ENCODE data around the gene TMEM120B.

Gene TMEM120B

DNA sequence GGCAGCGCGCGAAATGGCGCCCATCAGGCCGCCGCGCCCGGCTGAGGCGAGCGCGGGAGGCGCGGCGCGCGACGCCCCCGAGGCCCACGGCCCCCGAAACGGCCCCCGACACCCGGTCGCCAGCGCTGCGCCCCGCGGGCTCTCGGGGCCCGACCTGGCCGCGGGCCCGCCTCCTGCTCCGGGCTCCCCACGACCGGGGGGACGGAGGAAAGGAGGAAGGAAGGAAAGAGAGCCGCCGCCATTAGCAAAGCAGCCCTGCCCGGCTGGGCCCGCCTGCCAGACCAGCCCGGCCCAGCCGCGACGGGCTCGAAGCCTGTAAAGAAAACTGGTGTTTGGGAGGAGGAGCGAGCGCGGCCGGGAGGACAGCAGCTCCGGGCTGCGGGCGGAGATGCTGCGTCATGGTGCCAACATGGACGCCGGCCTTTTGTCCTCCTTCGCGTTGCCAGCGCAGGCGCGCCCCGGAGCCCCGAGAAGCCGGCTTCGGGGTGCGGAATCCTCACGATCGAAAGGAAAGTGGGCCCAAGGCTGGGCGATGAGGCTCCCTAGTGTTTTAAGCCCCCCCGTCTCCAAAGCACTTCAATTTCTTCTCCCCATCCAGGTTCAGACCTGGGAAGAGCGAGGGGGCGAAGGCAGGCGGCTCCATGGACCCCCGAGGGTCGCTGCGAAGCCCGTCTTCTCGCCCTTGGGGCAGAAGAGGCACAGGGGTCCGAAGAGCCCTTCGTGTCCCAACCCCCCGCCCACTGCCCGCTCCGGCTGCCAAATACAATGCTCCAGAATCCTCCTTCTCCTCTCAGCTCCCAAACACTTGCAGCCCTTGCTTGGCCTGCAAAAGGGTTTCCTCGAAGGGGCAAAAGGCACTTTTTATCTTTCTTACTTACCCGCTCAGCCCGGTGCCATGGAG is 88.4 kb downstream of the TMEM120B start (continued):
- no peak for TF ChIP-seq ATF2 (tag by site-specific recombination; IDR thresholded peaks at IDR 0.05; ENCODE audit: low read depth)
- TF ChIP-seq ZNF26 (tag by site-specific recombination; IDR thresholded peaks at IDR 0.05): no peak
- TF ChIP-seq ZNF157 (tag by site-specific recombination; IDR thresholded peaks at IDR 0.05): no peak
- no peak; the same call in 1 of the 2 replicates for TF ChIP-seq ZNF501 (tag by site-specific recombination; IDR thresholded peaks at IDR 0.05)
- TF ChIP-seq ZNF311 (tag by site-specific recombination; IDR thresholded peaks at IDR 0.05; ENCODE audit: borderline replicate concordance): no peak
- no peak for TF ChIP-seq KLF9 (tag by site-specific recombination; IDR thresholded peaks at IDR 0.05; ENCODE audit: low read depth)
- peak; percentile 25; the same call in 1 of the 2 replicates for TF ChIP-seq KLF16 (tag by site-specific recombination; IDR thresholded peaks at IDR 0.05)
- TF ChIP-seq, protein P1, sequence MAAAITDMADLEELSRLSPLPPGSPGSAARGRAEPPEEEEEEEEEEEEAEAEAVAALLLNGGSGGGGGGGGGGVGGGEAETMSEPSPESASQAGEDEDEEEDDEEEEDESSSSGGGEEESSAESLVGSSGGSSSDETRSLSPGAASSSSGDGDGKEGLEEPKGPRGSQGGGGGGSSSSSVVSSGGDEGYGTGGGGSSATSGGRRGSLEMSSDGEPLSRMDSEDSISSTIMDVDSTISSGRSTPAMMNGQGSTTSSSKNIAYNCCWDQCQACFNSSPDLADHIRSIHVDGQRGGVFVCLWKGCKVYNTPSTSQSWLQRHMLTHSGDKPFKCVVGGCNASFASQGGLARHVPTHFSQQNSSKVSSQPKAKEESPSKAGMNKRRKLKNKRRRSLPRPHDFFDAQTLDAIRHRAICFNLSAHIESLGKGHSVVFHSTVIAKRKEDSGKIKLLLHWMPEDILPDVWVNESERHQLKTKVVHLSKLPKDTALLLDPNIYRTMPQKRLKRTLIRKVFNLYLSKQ (tag by site-specific recombination; IDR thresholded peaks at IDR 0.05; ENCODE audit: borderline replicate concordance): no peak
- peak; percentile 87 for TF ChIP-seq YY1 (tag by site-specific recombination; IDR thresholded peaks at IDR 0.05)
- TF ChIP-seq EGR2 (tag by site-specific recombination; IDR thresholded peaks at IDR 0.05; ENCODE audit: low read depth): peak; percentile 13; the same call in 1 of the 2 replicates
- no peak for TF ChIP-seq RBAK (tag by site-specific recombination; IDR thresholded peaks at IDR 0.05)
- no peak for TF ChIP-seq TCF7L2 (IDR thresholded peaks at IDR 0.05; ENCODE audit: borderline replicate concordance, low read depth, low read length)
- peak; percentile 8; the same call in 1 of the 2 replicates for TF ChIP-seq ZNF513 (tag by site-specific recombination; IDR thresholded peaks at IDR 0.05)
- peak; percentile 59; the same call in 1 of the 2 replicates for TF ChIP-seq GLI4 (tag by site-specific recombination; IDR thresholded peaks at IDR 0.05)
- TF ChIP-seq ZSCAN23 (tag by site-specific recombination; IDR thresholded peaks at IDR 0.05): peak; percentile 54; the same call in 1 of the 2 replicates
- TF ChIP-seq, protein P2, sequence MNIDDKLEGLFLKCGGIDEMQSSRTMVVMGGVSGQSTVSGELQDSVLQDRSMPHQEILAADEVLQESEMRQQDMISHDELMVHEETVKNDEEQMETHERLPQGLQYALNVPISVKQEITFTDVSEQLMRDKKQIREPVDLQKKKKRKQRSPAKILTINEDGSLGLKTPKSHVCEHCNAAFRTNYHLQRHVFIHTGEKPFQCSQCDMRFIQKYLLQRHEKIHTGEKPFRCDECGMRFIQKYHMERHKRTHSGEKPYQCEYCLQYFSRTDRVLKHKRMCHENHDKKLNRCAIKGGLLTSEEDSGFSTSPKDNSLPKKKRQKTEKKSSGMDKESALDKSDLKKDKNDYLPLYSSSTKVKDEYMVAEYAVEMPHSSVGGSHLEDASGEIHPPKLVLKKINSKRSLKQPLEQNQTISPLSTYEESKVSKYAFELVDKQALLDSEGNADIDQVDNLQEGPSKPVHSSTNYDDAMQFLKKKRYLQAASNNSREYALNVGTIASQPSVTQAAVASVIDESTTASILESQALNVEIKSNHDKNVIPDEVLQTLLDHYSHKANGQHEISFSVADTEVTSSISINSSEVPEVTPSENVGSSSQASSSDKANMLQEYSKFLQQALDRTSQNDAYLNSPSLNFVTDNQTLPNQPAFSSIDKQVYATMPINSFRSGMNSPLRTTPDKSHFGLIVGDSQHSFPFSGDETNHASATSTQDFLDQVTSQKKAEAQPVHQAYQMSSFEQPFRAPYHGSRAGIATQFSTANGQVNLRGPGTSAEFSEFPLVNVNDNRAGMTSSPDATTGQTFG (tag by site-specific recombination; IDR thresholded peaks at IDR 0.05; ENCODE audit: borderline replicate concordance): no peak
- TF ChIP-seq MEIS1 (CRISPR knock-in tag; IDR thresholded peaks at IDR 0.05; ENCODE audit: borderline replicate concordance): no peak
- TF ChIP-seq HOXD13 (CRISPR knock-in tag; IDR thresholded peaks at IDR 0.05; ENCODE audit: borderline replicate concordance): no peak
- TF ChIP-seq, protein P3, sequence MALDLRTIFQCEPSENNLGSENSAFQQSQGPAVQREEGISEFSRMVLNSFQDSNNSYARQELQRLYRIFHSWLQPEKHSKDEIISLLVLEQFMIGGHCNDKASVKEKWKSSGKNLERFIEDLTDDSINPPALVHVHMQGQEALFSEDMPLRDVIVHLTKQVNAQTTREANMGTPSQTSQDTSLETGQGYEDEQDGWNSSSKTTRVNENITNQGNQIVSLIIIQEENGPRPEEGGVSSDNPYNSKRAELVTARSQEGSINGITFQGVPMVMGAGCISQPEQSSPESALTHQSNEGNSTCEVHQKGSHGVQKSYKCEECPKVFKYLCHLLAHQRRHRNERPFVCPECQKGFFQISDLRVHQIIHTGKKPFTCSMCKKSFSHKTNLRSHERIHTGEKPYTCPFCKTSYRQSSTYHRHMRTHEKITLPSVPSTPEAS (tag by site-specific recombination; IDR thresholded peaks at IDR 0.05): no peak
- TF ChIP-seq, protein P4, sequence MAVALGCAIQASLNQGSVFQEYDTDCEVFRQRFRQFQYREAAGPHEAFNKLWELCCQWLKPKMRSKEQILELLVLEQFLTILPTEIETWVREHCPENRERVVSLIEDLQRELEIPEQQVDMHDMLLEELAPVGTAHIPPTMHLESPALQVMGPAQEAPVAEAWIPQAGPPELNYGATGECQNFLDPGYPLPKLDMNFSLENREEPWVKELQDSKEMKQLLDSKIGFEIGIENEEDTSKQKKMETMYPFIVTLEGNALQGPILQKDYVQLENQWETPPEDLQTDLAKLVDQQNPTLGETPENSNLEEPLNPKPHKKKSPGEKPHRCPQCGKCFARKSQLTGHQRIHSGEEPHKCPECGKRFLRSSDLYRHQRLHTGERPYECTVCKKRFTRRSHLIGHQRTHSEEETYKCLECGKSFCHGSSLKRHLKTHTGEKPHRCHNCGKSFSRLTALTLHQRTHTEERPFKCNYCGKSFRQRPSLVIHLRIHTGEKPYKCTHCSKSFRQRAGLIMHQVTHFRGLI (tag by site-specific recombination; IDR thresholded peaks at IDR 0.05): peak; percentile 43; the same call in 1 of the 2 replicates
- no peak for TF ChIP-seq REPIN1 (tag by site-specific recombination; IDR thresholded peaks at IDR 0.05; ENCODE audit: low read depth)
- peak; percentile 53; the same call in 1 of the 2 replicates for TF ChIP-seq ZNF660 (tag by site-specific recombination; IDR thresholded peaks at IDR 0.05)
- peak; percentile 78 for TF ChIP-seq SP2 (tag by site-specific recombination; IDR thresholded peaks at IDR 0.05)
- peak; percentile 43; the same call in 1 of the 2 replicates for TF ChIP-seq KLF17 (tag by site-specific recombination; IDR thresholded peaks at IDR 0.05)
- TF ChIP-seq, protein P5, sequence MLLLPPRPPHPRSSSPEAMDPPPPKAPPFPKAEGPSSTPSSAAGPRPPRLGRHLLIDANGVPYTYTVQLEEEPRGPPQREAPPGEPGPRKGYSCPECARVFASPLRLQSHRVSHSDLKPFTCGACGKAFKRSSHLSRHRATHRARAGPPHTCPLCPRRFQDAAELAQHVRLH (tag by site-specific recombination; IDR thresholded peaks at IDR 0.05): no peak

Data from HEK293 (cell line).